Measurements from ENCODE around the gene DOK4.

GRCh38 chr16:57534881-57535658, 48.8 kb upstream of the DOK4 start:
- TF ChIP-seq ZNF274 (IDR thresholded peaks at IDR 0.05; ENCODE audit: low read depth, low read length), result no peak
- TF ChIP-seq YY1 (IDR thresholded peaks at IDR 0.05; ENCODE audit: insufficient read depth, insufficient read length), result no peak
- no peak for TF ChIP-seq SUZ12 (IDR thresholded peaks at IDR 0.05; ENCODE audit: extremely low read depth, insufficient read depth, insufficient read length)

Data from NT2/D1 (cell line).